Measurements from ENCODE around the gene UBAC2. TPM values are rescaled to one million over a fixed set of nuclear protein-coding genes. Genes with fewer than 3 reads are reported as not detected.
"Not testable (repeated sequence)": the region's sequence is repeated elsewhere in the genome, so short reads cannot be mapped to it uniquely, and the experiment has no call there.

The UBAC2 gene
- total RNA-seq, 1 experiment from 2014 or later = 115 TPM

DNA sequence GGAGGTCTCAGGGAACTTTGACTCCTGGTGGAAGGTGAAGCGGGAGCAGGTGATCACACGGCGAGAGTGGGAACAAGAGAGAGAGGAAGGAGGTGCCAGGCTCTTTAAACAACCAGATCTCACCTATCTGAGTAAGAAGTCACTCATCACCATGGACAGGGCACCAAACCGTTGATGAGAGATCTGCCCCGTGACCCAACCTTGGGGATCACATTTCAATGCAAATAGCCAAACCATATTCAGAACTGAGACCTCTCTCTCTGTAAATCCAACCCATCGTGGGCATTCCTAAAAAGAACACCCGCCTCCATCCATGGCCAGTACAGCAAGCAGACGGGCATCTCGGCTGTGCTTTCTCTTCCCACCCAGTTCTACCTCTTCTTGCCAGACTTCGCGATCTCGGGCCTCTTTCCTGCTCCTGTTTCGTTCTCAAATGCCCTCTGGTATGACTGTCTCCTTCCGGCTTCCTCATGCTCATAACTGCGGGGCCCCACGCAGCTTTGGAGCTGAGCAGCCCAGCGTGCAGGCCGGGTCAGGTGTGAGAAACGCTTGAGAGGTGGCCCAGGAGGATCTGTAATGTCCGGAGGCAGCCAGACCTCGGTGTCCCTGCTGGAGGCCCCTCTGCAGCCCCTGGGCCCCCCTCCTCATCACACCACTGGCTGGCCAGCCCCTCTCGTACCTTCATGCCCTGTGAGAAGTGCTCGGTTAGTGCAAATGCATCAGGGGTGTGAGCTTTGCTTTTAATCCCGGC is 203.5 kb downstream of the UBAC2 start:
- no peak for DNase-seq (ENCODE audit: low read depth)
- in situ Hi-C loops (cut with HindIII; ENCODE audit: low pct_unique_long_range_greater_than_20kb, low sequenced_read_pairs) = no loop called here

DNA sequence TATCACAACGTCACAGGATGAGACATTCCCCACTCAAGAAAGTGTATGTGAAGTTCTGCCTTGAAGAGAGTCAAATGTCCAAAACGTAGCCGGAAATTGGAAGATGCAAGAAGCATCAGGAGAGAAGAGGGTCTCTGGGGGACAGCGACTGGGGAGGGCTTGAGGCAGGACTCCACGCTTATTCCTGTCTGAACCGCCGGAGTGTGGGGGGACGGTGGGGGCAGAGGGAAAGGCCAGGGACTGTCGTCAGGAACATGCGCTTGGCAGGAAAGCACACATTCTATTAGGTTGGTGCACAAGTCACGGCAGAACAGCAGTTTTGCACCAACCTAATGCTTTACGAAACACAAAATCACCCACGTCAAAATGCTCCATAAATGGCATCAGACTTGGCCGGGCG is 205.3 kb downstream of the UBAC2 start:
- in situ Hi-C loops (cut with HindIII; ENCODE audit: low pct_unique_long_range_greater_than_20kb, low sequenced_read_pairs) = no loop called here
- DNase-seq (ENCODE audit: low read depth) = no peak

DNA sequence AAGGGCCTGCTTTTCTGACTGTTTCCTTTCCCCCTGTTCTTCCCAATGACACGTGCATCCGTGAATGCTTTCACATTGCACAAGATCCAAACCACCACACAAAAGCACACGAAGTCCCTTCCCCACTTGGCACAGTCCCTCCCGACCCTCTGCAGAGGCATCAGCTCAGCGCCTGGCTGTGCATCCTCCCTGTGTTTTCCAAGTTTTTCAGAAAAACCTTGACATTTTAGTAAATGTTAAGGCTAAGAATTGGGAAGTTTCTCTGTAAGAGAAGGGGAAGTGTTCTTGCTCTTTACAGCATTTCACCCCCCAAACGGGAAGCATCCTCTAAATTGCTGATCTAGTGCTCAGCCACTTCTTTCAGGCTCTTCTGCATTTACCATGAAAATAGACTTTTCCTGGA is 206.1 kb downstream of the UBAC2 start:
- DNase-seq (ENCODE audit: low read depth) = no peak
- in situ Hi-C loops (cut with HindIII; ENCODE audit: low pct_unique_long_range_greater_than_20kb, low sequenced_read_pairs) = no loop called here

DNA sequence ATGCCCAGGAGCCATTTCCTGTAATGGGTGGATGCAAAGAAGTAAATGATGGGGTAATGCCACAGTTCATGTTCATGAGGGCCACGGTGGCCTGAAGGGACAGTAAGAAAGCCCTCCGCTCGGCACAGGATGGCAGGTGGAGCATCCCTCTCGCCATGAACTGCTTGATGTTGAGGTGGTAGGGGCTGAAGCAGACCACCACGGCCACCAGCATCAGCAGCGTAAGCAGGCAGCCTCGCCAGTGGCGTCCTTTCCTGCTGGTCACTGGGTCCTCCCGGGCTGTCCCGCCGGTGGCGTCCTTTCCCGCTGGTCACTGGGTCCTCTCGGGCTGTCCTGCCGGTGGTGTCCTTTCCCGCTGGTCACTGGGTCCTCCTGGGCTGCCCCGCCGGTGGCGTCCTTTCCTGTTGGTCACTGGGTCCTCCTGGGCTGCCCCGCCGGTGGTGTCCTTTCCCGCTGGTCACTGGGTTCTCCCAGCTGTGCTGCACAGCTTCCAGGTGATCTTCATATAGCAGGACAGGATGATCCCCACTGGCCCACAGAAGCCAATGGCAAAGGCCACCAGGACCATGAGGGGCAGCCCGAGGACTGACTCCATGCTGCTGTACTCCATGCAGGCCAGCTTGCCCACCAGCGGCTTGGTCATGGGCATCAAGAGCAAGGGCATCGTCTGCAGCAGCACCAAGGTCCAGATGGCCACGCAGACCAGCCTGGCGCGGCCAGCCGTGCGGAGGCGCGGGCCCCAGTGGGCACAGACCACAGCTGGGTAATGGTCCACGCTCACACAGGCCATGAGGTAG is 207.4 kb downstream of the UBAC2 start:
- in situ Hi-C loops (cut with HindIII; ENCODE audit: low pct_unique_long_range_greater_than_20kb, low sequenced_read_pairs) = no loop called here
- no peak for DNase-seq (ENCODE audit: low read depth)

DNA sequence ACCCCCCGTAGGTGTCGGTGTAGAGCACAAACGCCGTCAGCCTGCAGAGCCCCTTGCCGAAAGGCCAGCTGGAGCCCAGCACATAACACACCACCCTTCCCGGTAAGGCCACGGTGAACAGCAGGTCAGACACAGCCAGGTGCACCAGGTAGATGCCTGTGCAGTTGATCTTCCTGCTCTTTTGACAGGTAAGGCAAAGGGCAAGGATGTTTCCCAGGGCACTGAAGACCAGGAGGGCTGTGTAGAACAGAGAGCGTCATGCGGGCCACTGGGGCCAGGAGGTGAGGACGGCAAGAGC is 208.0 kb downstream of the UBAC2 start:
- in situ Hi-C loops (cut with HindIII; ENCODE audit: low pct_unique_long_range_greater_than_20kb, low sequenced_read_pairs) = no loop called here
- DNase-seq (ENCODE audit: low read depth) = no peak

DNA sequence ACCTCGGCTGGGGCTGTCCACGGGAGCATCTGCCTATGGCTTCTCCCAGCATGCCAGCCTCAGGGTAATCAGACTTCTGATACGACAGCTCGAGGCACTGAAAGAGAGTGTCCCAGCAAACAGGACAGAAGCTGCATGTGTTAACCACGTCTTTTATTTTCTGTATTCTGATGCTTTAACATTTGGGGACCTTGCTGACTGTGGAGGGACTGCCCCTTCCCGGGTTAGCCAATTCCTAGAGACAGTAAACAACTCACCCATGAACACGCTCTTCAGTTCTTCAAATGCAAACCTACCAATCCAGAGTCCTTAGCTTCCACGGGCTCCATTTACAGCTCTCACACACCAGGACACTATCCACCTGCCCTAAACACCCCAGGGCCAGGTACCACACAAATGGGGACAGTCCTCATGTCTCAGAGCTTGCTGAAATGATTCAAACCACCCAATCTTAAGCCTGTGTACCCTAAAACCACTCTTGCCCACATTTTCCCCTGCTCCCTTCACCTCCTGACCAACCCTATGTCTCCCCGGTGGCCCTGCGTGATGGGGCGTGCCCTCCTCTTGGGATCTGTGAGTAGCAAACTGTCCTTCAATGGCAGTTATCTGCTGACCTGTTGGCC is 208.9 kb downstream of the UBAC2 start:
- in situ Hi-C loops (cut with HindIII; ENCODE audit: low pct_unique_long_range_greater_than_20kb, low sequenced_read_pairs); DNase-seq (ENCODE audit: low read depth): not testable (repeated sequence)

DNA sequence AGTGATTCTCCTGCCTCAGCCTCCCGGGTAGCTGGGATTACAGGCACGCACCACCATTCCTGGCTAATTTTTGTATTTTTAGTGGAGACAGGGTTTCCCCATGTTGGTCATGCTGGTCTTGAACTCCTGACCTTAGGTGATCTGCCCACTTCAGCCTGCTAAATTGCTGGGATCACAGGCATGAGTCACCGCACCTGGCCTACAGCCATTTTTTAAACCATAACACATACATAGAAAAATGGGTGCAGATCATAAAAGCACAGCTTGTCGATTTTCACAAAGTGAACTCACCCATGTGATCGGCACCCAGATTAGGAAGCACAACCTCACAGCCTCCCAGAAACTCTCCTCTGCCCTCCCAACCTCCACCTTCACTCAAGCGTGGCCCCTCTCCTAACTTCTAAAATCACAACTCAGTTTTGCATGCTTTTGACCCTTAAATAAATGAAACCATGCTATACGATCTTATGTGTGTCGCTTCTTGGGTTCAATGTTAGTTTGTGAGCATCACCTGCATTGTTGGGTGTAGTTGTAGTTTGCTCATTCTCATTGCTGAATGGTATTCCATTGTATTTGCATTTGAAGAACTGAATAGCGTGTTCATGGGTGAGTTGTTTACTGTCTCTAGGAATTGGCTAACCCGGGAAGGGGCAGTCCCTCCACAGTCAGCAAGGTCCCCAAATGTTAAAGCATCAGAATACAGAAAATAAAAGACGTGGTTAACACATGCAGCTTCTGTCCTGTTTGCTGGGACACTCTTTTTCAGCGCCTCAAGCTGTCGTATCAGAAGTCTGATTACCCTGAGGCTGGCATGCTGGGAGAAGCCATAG is 210.2 kb downstream of the UBAC2 start:
- DNase-seq (ENCODE audit: low read depth); in situ Hi-C loops (cut with HindIII; ENCODE audit: low pct_unique_long_range_greater_than_20kb, low sequenced_read_pairs): not testable (repeated sequence)

DNA sequence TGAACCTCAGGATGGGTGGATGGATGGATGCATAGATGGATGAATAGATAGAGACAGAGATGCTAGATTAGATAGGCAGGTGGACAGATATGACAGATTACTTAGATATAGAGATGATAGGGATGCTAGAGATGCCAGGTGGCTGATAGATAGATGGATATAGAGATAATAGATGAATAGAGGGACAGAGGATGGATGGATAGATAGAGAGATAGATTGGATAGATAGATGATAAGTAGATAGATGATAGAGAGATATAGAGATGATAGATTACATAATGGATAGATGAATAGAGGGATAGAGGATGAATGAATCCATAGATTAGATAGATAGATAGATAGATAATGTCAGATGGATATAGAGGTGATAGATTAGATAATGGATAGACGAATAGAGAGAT is 212.2 kb downstream of the UBAC2 start:
- in situ Hi-C loops (cut with HindIII; ENCODE audit: low pct_unique_long_range_greater_than_20kb, low sequenced_read_pairs) = no loop called here
- DNase-seq (ENCODE audit: low read depth) = no peak

DNA sequence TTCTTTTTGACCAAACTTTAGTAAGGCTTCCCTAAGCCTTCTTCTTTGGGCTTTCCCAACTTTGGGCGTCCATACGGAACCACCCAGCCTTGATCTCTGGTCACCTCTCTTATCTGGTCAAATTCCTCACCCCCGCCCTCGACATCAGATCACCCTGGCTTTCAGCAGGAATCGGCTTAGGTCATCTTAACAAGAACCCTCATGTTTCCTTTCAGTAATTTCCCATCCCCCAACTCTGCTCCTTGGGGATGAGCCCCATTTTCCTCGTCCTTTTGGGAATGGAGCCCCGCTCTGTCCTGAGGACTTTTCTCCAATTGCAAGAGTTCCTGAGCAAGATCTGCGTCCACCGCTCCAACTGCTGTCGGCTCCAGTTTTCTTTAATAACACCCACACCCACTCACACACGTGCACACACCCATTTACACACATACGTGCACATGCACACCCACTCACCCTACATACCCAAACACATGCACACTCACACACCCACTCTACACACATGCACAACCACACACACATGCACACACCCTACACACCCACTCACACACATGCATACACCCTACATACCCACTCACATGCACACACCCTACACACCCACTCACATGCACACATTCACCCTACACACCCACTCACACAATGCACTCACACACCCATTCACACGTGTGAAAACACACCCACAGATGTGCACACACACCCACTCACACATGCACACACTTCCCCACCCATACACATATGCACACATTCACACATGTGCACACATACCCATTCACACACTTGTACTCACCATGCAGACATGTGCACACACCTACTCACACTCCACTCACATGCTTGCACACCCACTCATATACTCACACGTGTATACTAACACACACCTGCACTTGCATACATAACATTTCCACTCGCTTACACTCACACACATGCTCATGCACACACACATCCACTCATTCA is 213.7 kb downstream of the UBAC2 start:
- in situ Hi-C loops (cut with HindIII; ENCODE audit: low pct_unique_long_range_greater_than_20kb, low sequenced_read_pairs) = no loop called here
- no peak for DNase-seq (ENCODE audit: low read depth)

DNA sequence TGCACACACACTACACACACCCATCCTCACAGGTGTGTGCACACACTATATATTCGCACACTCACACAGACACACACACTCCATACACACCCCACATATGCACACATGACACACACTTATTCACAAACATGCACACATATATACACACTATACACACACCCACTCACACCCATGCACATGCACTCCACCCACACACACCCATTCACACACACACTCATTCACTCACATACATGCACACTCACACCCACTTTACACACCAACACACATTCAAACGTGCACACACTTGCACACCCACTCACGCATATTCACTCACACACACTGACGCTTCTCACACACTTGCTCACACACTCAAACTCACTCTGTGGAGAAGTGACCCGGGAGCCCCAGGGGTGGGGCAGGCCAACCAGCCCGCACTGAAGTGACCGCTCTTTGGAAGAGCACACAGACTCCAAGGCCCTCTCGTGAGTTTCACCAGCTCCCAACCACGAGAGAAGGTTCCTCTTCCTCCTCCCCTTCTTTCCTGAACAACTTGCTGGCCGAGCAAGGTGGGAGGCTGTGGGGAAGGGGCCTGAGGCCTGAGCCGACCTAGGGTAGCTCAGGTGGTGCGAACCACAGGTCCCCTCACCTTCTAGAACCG is 214.5 kb downstream of the UBAC2 start:
- DNase-seq (ENCODE audit: low read depth) = no peak
- in situ Hi-C loops (cut with HindIII; ENCODE audit: low pct_unique_long_range_greater_than_20kb, low sequenced_read_pairs) = no loop called here

DNA sequence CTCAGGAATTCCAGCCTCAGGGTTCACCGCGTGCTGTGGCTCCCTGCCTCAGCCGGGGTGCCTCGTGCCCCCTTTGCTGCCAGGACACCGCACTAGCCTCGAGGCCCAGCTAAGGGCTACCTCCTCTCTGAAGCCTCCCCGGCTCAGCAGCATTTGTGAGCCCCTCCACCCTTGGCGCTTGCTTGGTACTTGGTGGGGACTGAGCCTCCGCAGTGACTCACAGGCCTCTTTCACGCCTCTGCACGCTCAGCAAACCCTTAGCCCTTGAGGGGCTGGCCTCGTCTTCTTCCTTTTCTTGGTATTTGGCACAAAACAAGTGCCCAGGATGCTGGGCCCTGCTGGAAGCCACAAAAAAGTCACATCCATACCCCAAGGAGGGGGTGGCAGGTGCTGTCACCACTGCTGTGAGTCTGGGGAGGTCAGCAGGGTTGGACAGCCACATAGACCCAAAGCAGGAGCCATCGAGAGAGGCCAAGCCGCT is 215.2 kb downstream of the UBAC2 start:
- no peak for DNase-seq (ENCODE audit: low read depth)
- in situ Hi-C loops (cut with HindIII; ENCODE audit: low pct_unique_long_range_greater_than_20kb, low sequenced_read_pairs) = no loop called here

DNA sequence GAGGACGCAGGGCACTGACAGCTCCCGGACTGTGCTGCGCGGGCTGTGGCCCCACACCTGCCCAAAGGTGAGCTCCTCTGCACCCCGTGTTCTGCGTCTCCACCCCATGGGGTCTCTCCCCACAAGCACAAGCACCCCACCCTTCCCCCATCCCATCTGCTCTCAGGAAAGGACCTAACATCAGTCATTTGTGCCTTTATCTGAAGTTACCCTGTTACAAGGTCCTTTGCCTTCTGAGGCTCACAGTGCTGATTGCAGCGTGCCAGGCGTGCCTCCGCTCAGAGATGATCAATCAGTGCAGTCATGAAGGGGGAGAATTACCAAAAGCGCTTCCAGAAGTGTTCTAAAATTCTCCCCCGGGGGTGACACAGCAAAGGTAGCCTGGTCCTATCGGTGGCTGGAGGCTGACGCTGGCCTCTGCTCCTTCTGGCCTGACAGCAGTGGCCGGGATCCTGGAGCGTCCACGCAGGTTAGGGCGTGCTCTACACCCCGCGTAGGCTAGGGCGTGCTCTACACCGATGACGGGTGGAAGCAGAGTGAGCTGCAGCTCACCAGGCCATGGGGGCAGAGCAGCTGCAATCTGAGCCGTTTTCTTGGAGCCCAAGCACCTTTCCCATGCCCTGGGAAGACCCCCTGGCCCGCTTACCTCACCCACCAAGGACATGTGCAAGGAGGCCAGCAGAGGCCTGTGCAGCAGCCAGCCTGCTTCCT is 215.9 kb downstream of the UBAC2 start:
- in situ Hi-C loops (cut with HindIII; ENCODE audit: low pct_unique_long_range_greater_than_20kb, low sequenced_read_pairs) = no loop called here

DNA sequence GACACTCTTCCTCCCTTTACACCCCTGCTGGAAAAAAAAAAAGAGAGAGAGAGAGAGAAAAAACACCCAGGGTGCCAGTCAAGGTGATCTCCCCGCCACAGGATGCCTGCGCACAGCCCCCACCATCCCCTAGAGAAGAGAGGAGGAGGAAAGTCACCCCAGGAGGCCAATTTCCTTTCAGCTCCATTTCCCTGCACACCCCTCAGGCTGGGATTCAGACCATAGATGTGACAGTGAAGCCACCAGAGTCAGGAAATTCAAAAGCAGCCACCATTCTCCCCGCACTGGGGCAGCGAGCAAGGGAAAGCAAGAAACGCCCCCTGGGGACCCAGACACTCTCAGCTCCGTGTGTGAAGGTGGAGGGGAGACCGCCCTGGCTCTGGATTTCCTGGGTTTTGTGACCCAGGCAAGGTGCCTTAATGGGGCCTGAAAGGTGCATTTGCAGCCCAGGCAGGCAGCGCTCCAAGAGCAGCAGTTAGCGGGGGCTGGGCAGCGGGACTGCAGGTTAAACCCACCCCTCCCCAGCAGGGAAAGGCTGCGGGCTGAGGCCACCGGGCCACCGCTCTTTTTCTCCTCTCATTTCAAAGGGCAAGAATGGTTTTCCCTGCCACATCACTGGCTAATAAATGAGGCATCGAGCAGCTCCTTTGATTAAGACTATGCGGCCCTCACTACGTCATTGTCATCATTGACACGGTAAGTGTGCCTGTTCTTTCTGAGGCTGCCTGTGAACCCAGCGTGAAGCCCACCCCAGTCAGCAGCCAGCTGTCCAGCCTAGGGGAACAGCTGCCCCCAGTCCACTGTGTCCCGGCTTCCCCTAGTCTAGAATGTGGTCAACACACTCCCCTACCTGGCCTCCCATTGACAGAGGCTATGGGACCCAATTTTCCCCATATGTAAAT is 216.8 kb downstream of the UBAC2 start:
- in situ Hi-C loops (cut with HindIII; ENCODE audit: low pct_unique_long_range_greater_than_20kb, low sequenced_read_pairs) = no loop called here
- no peak for DNase-seq (ENCODE audit: low read depth)

More for the DNA sequence above, 215.9 kb downstream of the UBAC2 start:
- no peak for DNase-seq (ENCODE audit: low read depth)

DNA sequence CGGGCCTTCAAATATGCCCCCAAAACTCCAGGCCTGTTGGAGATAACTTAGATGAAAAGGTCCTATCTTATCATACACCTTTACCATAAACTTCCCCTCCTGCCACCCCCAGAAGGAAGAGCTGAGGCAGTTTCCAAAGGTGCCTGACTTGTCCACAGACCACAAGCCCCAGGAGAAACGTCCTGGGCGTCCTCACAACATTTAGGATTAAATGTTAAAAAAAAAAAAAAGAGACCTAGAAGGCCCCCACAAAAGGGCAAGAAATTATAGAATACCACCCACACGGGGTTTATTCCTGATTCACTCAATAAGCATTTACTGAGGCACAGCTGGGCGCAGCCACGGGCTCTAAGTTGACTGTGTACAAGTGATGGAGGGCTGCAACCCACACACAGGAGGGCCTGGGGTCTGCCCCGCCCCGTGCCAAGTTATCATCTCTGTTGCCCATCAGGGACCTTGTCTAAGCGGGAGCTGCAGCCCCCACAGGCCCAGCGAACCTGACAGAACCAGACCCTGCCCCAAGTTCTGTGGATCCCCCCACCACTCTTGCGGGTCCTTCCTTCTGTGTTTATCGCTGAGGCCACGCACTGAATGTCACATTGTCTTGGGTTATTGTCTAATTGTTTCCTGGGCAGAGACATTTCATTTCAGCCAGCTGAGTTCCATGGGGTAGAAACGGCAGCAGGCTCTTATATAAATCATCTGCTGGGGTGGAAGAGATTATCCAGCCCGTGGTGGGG is 217.6 kb downstream of the UBAC2 start:
- in situ Hi-C loops (cut with HindIII; ENCODE audit: low pct_unique_long_range_greater_than_20kb, low sequenced_read_pairs) = no loop called here
- DNase-seq (ENCODE audit: low read depth) = no peak

DNA sequence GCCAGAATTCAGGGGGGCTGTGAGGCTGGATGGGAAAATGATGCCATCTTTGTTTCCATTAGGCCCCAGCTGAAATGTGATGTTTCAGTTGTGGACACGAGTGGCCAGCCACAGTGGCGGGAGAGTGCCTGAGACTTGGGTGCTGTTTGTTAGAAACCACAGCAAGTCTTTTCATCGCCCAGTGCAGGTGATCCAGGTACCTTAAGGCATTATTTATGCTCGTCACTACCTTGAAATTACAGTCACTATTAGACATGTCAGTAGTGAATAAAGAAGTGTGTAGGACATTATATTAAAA is 218.1 kb downstream of the UBAC2 start:
- no peak for DNase-seq (ENCODE audit: low read depth)
- in situ Hi-C loops (cut with HindIII; ENCODE audit: low pct_unique_long_range_greater_than_20kb, low sequenced_read_pairs) = no loop called here
